Gastroesophageal sphincter (tissue), 4 donors: ENCODE results near the gene ADAT3. TPM values are rescaled to one million over a fixed set of nuclear protein-coding genes. Genes with fewer than 3 reads are reported as not detected.
"Not testable (repeated sequence)": the region's sequence is repeated elsewhere in the genome, so short reads cannot be mapped to it uniquely, and the experiment has no call there.

Experiments used
- ATAC-seq: fragments of 150-250 bp; one replicate; pipeline ENCODE4 v1.9.1; 2016; ENCODE audit warnings: mild to moderate bottlenecking, moderate library complexity
- H3K27ac ChIP-seq, 4 donors: fragments of 200-600 bp; sonication (generic) in 3 of 4; 1 replicate in 3 of 4; 2 replicates in 1 of 4; pipeline ENCODE4 v1.5.1; 2016 to 2019
- H3K27me3 ChIP-seq: fragments of 200-600 bp; sonication (generic); one replicate; pipeline ENCODE4 v1.5.1; 2019
- H3K36me3 ChIP-seq, 2 donors: fragments of 200-600 bp; sonication (generic); one replicate each; pipeline ENCODE4 v1.5.1; 2019; ENCODE audit warnings: control low read depth in 1 of 2
- H3K4me1 ChIP-seq, 3 donors: fragments of 200-600 bp; sonication (generic); 1 replicate in 2 of 3; 2 replicates in 1 of 3; pipeline ENCODE4 v1.5.1; 2016 to 2019; ENCODE audit warnings: control low read depth in 2 of 3
- H3K4me3 ChIP-seq, 2 donors: fragments of 200-600 bp; sonication (generic); one replicate each; pipeline ENCODE4 v1.5.1; 2019; ENCODE audit warnings: mild to moderate bottlenecking in 1 of 2, moderate library complexity in 1 of 2
- H3K9me3 ChIP-seq, 3 donors: fragments of 200-600 bp; sonication (generic); one replicate each; pipeline ENCODE4 v1.5.1; 2017 to 2019; ENCODE audit warnings: control low read depth in 2 of 3
- EP300 ChIP-seq: sonication (generic); formaldehyde crosslinking; IDR thresholded peaks from one replicate; pipeline ENCODE4 v1.6.1; 2017; ENCODE audit warnings: antibody characterized with exemption, mild to moderate bottlenecking
- POLR2A ChIP-seq, 2 donors: fragments of 450-650 bp; IDR thresholded peaks; one replicate each; pipeline ENCODE4 v1.6.1; 2017; ENCODE audit warnings: antibody characterized with exemption in 2 of 2, mild to moderate bottlenecking in 2 of 2, moderate library complexity in 1 of 2
- POLR2AphosphoS5 ChIP-seq: sonication (generic); formaldehyde crosslinking; IDR thresholded peaks from one replicate; pipeline ENCODE4 v1.6.1; 2017; ENCODE audit warnings: antibody characterized with exemption
- WGBS, 2 donors: methylation state at CpG; one replicate each; pipeline ENCODE4 v1.1.5; 2018; ENCODE audit warnings: low coverage in 1 of 2; 5-methylcytosine and 5-hydroxymethylcytosine counted together
- total RNA-seq, 4 donors: library from RNA; depleted of rRNA; stranded (reverse); fragments of >200 nt; gene quantifications; one replicate each; pipeline ENCODE4 v1.1.0, GENCODE V29; 2016
- TF ChIP-seq, protein P1 (sequence below), 4 experiments: fragments of 200-600 bp in 2 of 4; fragments of 450-650 bp in 2 of 4; sonication (generic) in 1 of 4; IDR thresholded peaks; one replicate each; pipeline ENCODE4 v1.5.1; 2017 to 2019; ENCODE audit warnings: antibody characterized with exemption in 4 of 4, mild to moderate bottlenecking in 2 of 4, moderate library complexity in 2 of 4

ADAT3 gene
- total RNA-seq, 4 donors from 2014 or later = 0.47 to 4.2 (median 2.3) TPM

DNA sequence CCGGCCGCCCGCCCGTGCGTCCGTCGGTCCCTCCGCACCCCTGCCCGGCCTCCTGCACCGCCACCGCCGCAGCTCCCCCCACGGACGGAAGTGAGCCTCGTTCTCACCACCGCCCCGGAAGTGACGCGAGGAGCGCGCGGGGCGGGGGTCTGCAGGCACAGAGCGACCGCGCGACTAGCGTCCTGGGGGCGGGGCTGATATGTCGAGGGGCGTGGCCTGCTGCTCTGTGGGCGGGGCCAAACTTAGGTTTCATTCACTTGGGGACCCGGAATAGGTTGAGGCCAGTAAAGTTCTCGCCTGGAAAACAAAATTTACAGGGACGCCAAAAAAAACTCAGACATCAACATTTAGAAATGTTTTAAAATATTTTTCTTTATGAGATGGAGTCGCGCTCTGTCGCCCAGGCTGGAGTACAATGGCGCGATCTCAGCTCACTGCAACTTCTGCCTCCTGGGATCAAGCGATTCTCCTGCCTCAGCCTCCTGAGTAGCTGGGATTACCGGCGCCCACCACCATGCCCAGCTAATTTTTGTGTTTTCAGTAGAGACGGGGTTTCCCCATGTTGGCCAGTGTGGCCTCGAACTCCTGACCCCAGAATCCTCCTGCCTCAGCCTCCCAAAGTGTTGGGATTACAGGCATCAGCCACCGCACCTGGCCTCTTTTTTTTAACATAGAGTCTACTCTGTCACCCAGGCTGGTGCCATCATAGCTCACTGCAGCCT is 19.6 kb upstream of the ADAT3 start, which contains the start of gene ABHD17A:
Gene ABHD17A (minus strand): TSS at position 99 of the 722 bp plus-strand sequence. CDS start 3,930 bp downstream, outside the sequence.
- not testable (repeated sequence) for H3K36me3 ChIP-seq, H3K9me3 ChIP-seq, H3K27me3 ChIP-seq
- WGBS, 2 donors = 57 to 70% methylated on average over 13 to 14 of the region's 46 CpGs
- peak within 1 kb of the TSS; percentile 57 to 73 for H3K4me3 ChIP-seq
- H3K4me1 ChIP-seq = peaks cover 4 to 48% (median 29%) of the 10 kb centered on the region in 3 donors
- H3K27ac ChIP-seq = peak within 1 kb of the TSS; percentile 32 to 92 (median 88)
- peak; percentile 97 for ATAC-seq
- TF ChIP-seq POLR2A (IDR thresholded peaks at IDR 0.05) = peak; percentile 67 to 72
- TF ChIP-seq, protein P1, sequence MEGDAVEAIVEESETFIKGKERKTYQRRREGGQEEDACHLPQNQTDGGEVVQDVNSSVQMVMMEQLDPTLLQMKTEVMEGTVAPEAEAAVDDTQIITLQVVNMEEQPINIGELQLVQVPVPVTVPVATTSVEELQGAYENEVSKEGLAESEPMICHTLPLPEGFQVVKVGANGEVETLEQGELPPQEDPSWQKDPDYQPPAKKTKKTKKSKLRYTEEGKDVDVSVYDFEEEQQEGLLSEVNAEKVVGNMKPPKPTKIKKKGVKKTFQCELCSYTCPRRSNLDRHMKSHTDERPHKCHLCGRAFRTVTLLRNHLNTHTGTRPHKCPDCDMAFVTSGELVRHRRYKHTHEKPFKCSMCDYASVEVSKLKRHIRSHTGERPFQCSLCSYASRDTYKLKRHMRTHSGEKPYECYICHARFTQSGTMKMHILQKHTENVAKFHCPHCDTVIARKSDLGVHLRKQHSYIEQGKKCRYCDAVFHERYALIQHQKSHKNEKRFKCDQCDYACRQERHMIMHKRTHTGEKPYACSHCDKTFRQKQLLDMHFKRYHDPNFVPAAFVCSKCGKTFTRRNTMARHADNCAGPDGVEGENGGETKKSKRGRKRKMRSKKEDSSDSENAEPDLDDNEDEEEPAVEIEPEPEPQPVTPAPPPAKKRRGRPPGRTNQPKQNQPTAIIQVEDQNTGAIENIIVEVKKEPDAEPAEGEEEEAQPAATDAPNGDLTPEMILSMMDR (IDR thresholded peaks at IDR 0.05) = peak in 1 of 4 experiments; percentile 8
- TF ChIP-seq POLR2AphosphoS5 = peak; percentile 89

DNA sequence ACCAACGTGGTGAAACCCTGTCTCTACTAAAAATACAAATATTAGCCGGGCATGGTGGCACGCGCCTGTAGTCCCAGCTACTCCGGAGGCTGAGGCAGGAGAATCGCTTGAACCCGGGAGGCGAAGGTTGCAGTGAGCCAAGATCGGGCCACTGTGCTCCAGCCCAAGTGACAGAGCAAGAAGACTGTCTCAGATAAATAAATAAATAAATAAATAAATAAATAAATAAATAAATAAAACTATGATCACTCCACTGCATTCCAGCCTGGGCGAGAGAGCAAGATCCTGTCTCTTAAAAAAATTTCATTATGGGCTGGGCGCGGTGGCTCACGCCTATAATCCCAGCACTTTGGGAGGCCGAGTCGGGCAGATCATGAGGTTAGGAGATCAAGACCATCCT is 18.8 kb upstream of the ADAT3 start:
- H3K36me3 ChIP-seq, H3K9me3 ChIP-seq, H3K27me3 ChIP-seq, ATAC-seq, H3K4me3 ChIP-seq: not testable (repeated sequence)
- 91 to 95% methylated on average over 7 to 10 of the region's 15 CpGs for WGBS, 2 donors
- peak overlapping the region in 1 of 4 donors; percentile 87 for H3K27ac ChIP-seq
- H3K4me1 ChIP-seq = peaks cover 4 to 40% (median 29%) of the 10 kb centered on the region in 3 donors

DNA sequence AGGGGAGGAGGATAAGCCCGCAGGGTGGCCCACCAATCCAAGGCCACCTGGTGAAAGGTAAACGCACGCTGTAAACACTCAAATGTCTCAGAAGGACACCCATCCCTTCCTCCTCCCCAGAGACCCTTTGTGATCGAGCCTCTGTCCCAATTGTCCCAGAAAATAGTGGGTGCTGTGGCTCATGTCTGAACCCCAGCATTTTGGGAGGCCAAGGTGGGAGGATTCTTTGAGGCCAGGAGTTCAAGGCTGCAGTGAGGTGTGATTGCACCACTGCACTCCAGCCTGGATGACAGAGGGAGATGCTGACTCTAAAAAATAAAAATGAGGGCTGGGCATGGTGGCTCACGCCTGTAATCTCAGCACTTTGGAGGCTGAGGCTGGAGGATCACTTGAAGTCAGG is 16.8 kb upstream of the ADAT3 start:
- Histone ChIP-seq H3K4me1 (peaks cover 4 to 20% (median 10%) of the 10 kb centered on the region in 3 donors), H3K27ac (no peak overlapping the region), H3K36me3 (no peaks in the 10 kb centered on the region), H3K27me3 (no peaks in the 10 kb centered on the region), H3K9me3 (no peaks in the 10 kb centered on the region), H3K4me3 (no peak overlapping the region)
- TF ChIP-seq POLR2A (IDR thresholded peaks at IDR 0.05) (no peak), EP300 (no peak), POLR2AphosphoS5 (no peak)
- TF ChIP-seq, protein P1 (IDR thresholded peaks at IDR 0.05) = no peak
- no peak for ATAC-seq
- WGBS, 2 donors = 80% methylated on average over 2 of the region's 5 CpGs; no CpG with 5 or more reads in 1 of the 2 donors

DNA sequence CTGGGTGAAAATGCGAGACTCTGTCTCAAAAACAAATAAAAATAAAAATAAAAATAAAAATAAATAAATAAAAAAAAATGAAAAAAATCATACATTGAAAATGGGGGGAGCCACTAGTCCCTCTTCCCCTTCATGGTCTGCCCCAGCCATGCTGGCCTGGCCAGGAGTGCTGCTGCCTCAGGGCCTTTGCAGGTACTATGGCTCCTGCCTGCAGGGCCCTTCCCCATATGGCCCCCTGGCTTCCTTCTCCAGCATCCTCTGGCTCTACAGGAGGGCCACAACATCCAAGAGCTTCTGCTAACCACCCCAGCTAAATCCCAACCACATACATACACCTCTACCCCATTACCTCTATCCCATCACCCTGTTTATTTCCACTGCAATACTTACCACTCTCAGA is 15.3 kb upstream of the ADAT3 start:
- Histone ChIP-seq H3K27ac (no peak overlapping the region), H3K36me3 (no peaks in the 10 kb centered on the region), H3K4me3 (no peak overlapping the region), H3K9me3 (no peaks in the 10 kb centered on the region), H3K27me3 (no peaks in the 10 kb centered on the region), H3K4me1 (peaks cover 0 to 6% (median 0%) of the 10 kb centered on the region in 3 donors)
- TF ChIP-seq POLR2A (IDR thresholded peaks at IDR 0.05) = no peak
- TF ChIP-seq, protein P1 (IDR thresholded peaks at IDR 0.05) = no peak
- 100% methylated on average over 1 of the region's 1 CpG; no CpG with 5 or more reads in 1 of the 2 donors for WGBS, 2 donors
- ATAC-seq = no peak

DNA sequence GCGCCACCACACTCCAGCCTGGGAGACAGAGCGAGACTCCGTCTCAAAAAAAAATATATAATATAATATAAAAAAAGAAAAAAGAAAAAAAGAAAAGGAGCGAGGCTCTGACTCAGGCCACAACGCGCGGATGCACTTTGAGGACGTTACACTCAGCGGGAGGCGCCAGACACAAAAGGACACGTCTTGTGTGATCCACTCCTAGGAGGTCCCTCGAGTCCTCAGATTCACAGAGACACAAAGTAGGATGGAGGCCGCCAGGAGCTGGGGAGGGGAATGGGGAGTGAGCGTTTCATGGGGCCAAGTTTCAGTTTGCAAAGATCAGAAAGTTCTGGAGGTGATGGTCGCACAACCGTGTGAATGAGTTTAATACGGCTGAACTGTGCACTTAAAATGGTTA is 11.4 kb upstream of the ADAT3 start:
- no peaks in the 10 kb centered on the region for H3K27me3 ChIP-seq
- H3K4me3 ChIP-seq = no peak overlapping the region
- no peaks in the 10 kb centered on the region for H3K9me3 ChIP-seq
- no peak for TF ChIP-seq POLR2A (IDR thresholded peaks at IDR 0.05)
- H3K36me3 ChIP-seq = no peaks in the 10 kb centered on the region
- ATAC-seq = no peak
- peaks cover 0 to 16% (median 0%) of the 10 kb centered on the region in 3 donors for H3K4me1 ChIP-seq
- WGBS, 2 donors = 77 to 81% methylated on average over 6 to 13 of the region's 17 CpGs
- H3K27ac ChIP-seq = no peak overlapping the region

DNA sequence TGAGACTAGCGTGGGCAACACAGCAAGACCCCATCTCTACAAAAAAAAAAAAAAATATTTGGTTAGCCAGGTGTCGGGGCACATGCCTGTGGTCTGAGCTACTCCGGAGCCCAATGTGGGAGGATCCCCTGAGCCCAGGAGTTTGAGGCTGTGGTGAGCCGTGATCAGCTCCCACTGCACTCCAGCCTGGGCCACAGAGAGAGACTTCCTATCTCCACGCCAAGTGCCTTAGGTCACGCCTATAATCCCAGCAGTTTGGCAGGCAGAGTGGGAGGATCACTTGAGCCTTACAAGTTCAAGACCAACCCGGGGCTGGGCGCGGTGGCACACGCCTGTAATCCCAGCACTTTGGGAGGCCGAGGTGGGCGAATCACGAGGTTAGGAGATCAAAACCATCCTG is 8.7 kb upstream of the ADAT3 start:
- Histone ChIP-seq H3K36me3 (no peaks in the 10 kb centered on the region), H3K27me3 (no peaks in the 10 kb centered on the region), H3K9me3 (no peaks in the 10 kb centered on the region), H3K27ac (no peak overlapping the region), H3K4me1 (peaks cover 0 to 16% (median 0%) of the 10 kb centered on the region in 3 donors), H3K4me3 (no peak overlapping the region)
- no peak for TF ChIP-seq POLR2A (IDR thresholded peaks at IDR 0.05)
- TF ChIP-seq, protein P1 (IDR thresholded peaks at IDR 0.05) = no peak
- no peak for TF ChIP-seq EP300
- TF ChIP-seq POLR2AphosphoS5 = no peak
- ATAC-seq = no peak
- WGBS, 2 donors = 80 to 100% methylated on average over 1 to 5 of the region's 13 CpGs
